Measurements from ENCODE around the gene KLHL22. TPM values are rescaled to one million over a fixed set of nuclear protein-coding genes. Genes with fewer than 3 reads are reported as not detected.

The KLHL22 gene
- total RNA-seq, 2 donors from 2014 or later, result 45.1 to 51.3 TPM

- intact Hi-C loops (cut with DNase I), result no loop called here
- Histone ChIP-seq H3K9me3 (no peaks in the 10 kb centered on the region), H3K27me3 (replicated peaks; ENCODE audit: insufficient read depth) (no peaks in the 10 kb centered on the region), H3K4me1 (replicated peaks) (no peaks in the 10 kb centered on the region), H3K27ac (no peak overlapping the region), H3K4me3 (no peak overlapping the region), H3K36me3 (peaks cover 0 to 9% of the 10 kb centered on the region in 2 donors)
- TF ChIP-seq CTCF (IDR thresholded peaks at IDR 0.05) (no peak), POLR2A (IDR thresholded peaks at IDR 0.05) (no peak), POLR2AphosphoS5 (IDR thresholded peaks at IDR 0.05) (no peak)
- no peak for DNase-seq (ENCODE audit: low spot score)
- 71% methylated on average over 7 of the region's 7 CpGs for WGBS
These were observed 52.9 kb downstream of the KLHL22 start for GRCh38 chr22:20442485-20443284.

- Histone ChIP-seq H3K4me3 (no peak overlapping the region), H3K4me1 (replicated peaks) (no peaks in the 10 kb centered on the region), H3K27ac (no peak overlapping the region), H3K27me3 (replicated peaks; ENCODE audit: insufficient read depth) (no peaks in the 10 kb centered on the region), H3K9me3 (no peaks in the 10 kb centered on the region), H3K36me3 (peaks cover 0 to 9% of the 10 kb centered on the region in 2 donors)
- DNase-seq (ENCODE audit: low spot score), result no peak
- intact Hi-C loops (cut with DNase I), result no loop called here
- WGBS, result 69% methylated on average over 20 of the region's 21 CpGs
- TF ChIP-seq POLR2AphosphoS5 (IDR thresholded peaks at IDR 0.05), result no peak
- TF ChIP-seq POLR2A (IDR thresholded peaks at IDR 0.05), result no peak
- no peak for TF ChIP-seq CTCF (IDR thresholded peaks at IDR 0.05)
These were observed 53.7 kb downstream of the KLHL22 start for GRCh38 chr22:20441631-20442484.

- intact Hi-C loops (cut with DNase I), result no loop called here
- Histone ChIP-seq H3K9me3 (no peaks in the 10 kb centered on the region), H3K27me3 (replicated peaks; ENCODE audit: insufficient read depth) (no peaks in the 10 kb centered on the region), H3K27ac (no peak overlapping the region), H3K4me3 (no peak overlapping the region), H3K36me3 (peaks cover 0 to 7% of the 10 kb centered on the region in 2 donors), H3K4me1 (replicated peaks) (peaks cover 4% of the 10 kb centered on the region)
- no peak for TF ChIP-seq POLR2AphosphoS5 (IDR thresholded peaks at IDR 0.05)
- TF ChIP-seq CTCF (IDR thresholded peaks at IDR 0.05), result no peak
- no peak for TF ChIP-seq POLR2A (IDR thresholded peaks at IDR 0.05)
- DNase-seq (ENCODE audit: low spot score), result no peak
- 72% methylated on average over 13 of the region's 13 CpGs for WGBS
These were observed 54.7 kb downstream of the KLHL22 start for GRCh38 chr22:20440637-20441591.

- 95% methylated on average over 3 of the region's 5 CpGs for WGBS
- Histone ChIP-seq H3K4me3 (no peak overlapping the region), H3K27me3 (replicated peaks; ENCODE audit: insufficient read depth) (no peaks in the 10 kb centered on the region), H3K36me3 (peaks cover 0 to 4% of the 10 kb centered on the region in 2 donors), H3K4me1 (replicated peaks) (peaks cover 6% of the 10 kb centered on the region), H3K9me3 (no peaks in the 10 kb centered on the region), H3K27ac (no peak overlapping the region)
- intact Hi-C loops (cut with DNase I), result loop anchor here (5.0 to 10.0 kb wide), 2 partner anchors 57 to 115 kb away; partner anchors contain the start of gene KLHL22
- TF ChIP-seq POLR2A (IDR thresholded peaks at IDR 0.05) (no peak), POLR2AphosphoS5 (IDR thresholded peaks at IDR 0.05) (no peak), CTCF (IDR thresholded peaks at IDR 0.05) (no peak)
- no peak for DNase-seq (ENCODE audit: low spot score)
These were observed 55.5 kb downstream of the KLHL22 start for GRCh38 chr22:20439928-20440575.
